Endothelial cell (in vitro differentiated cells): ENCODE results near the gene FLG2. TPM values are rescaled to one million over a fixed set of nuclear protein-coding genes. Genes with fewer than 3 reads are reported as not detected.

Experiments used
- DNase-seq: peaks from one replicate; pipeline ENCODE4 v3.0.0; 2021; ENCODE audit warnings: low spot score
- H3K27ac Mint-ChIP-seq: one replicate; pipeline ENCODE4 v1.8.0; 2021; ENCODE audit warnings: mixed read lengths, inconsistent platforms; ENCODE audit not compliant: unreplicated experiment
- H3K27me3 Mint-ChIP-seq: one replicate; pipeline ENCODE4 v1.8.0; 2021; ENCODE audit warnings: mild to moderate bottlenecking, moderate library complexity, mixed read lengths, inconsistent platforms; ENCODE audit not compliant: unreplicated experiment
- H3K36me3 Mint-ChIP-seq: one replicate; pipeline ENCODE4 v1.8.0; 2021; ENCODE audit warnings: mild to moderate bottlenecking, low read depth, mixed read lengths, inconsistent platforms; ENCODE audit not compliant: unreplicated experiment
- H3K4me1 Mint-ChIP-seq: one replicate; pipeline ENCODE4 v1.8.0; 2021; ENCODE audit warnings: mild to moderate bottlenecking, mixed read lengths, inconsistent platforms; ENCODE audit not compliant: unreplicated experiment
- H3K4me3 Mint-ChIP-seq: one replicate; pipeline ENCODE4 v1.8.0; 2021; ENCODE audit warnings: mild to moderate bottlenecking, mixed read lengths, inconsistent platforms; ENCODE audit not compliant: unreplicated experiment
- H3K9me3 Mint-ChIP-seq: one replicate; pipeline ENCODE4 v1.8.0; 2021; ENCODE audit warnings: mixed read lengths, inconsistent platforms; ENCODE audit not compliant: unreplicated experiment
- total RNA-seq: library from RNA; stranded (reverse); fragmentation: NEBNext Ultra II Directional; extraction: Animal tissue kit (Norgen Biotek cat#: 25700); gene quantifications from one replicate; pipeline ENCODE4 v1.2.1, GENCODE V29; 2021; ENCODE audit not compliant: unreplicated experiment
- TF ChIP-seq, protein P1 (sequence below): fragments of 200-600 bp; sonication (generic); IDR thresholded peaks from one replicate; pipeline ENCODE4 v1.5.0; 2021; ENCODE audit warnings: antibody characterized with exemption; ENCODE audit not compliant: unreplicated experiment

The FLG2 gene
- total RNA-seq, 1 donor from 2014 or later, result not detected

DNA sequence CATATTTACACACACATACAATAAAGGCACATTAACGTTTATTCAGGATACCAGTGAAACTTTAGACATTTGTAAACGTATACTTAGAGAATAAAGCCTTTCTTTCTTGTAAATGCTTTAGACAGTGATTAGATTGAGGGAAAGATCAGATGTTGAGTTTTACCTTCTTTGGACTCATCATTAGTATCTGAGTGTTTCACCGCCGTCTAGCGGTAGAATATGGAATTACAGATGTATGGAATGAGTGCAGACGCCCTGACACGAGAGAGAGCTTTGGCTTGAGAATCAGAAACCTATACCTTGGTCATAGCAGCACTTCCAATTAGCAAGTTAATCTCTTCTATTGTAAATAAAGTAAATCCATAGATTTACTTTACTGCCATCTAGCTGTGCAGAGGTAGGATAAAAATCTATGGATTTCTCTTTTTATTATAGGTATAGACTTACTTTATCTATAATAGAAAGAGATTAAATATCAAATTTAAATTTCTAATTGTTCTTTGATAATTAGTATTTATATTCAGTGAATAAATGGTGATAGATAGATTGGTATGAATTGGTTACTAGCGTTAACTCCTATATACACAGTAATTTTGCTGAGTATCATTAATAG is 12.6 kb downstream of the FLG2 start:
- TF ChIP-seq, protein P1, sequence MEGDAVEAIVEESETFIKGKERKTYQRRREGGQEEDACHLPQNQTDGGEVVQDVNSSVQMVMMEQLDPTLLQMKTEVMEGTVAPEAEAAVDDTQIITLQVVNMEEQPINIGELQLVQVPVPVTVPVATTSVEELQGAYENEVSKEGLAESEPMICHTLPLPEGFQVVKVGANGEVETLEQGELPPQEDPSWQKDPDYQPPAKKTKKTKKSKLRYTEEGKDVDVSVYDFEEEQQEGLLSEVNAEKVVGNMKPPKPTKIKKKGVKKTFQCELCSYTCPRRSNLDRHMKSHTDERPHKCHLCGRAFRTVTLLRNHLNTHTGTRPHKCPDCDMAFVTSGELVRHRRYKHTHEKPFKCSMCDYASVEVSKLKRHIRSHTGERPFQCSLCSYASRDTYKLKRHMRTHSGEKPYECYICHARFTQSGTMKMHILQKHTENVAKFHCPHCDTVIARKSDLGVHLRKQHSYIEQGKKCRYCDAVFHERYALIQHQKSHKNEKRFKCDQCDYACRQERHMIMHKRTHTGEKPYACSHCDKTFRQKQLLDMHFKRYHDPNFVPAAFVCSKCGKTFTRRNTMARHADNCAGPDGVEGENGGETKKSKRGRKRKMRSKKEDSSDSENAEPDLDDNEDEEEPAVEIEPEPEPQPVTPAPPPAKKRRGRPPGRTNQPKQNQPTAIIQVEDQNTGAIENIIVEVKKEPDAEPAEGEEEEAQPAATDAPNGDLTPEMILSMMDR, result peak; percentile 98
- no peak overlapping the region for H3K4me3 Mint-ChIP-seq
- H3K27me3 Mint-ChIP-seq, result peaks cover under 1% of the 10 kb centered on the region
- H3K27ac Mint-ChIP-seq, result no peak overlapping the region
- H3K4me1 Mint-ChIP-seq, result no peaks in the 10 kb centered on the region
- DNase-seq, result peak; percentile 73
- no peaks in the 10 kb centered on the region for H3K9me3 Mint-ChIP-seq
- no peaks in the 10 kb centered on the region for H3K36me3 Mint-ChIP-seq

DNA sequence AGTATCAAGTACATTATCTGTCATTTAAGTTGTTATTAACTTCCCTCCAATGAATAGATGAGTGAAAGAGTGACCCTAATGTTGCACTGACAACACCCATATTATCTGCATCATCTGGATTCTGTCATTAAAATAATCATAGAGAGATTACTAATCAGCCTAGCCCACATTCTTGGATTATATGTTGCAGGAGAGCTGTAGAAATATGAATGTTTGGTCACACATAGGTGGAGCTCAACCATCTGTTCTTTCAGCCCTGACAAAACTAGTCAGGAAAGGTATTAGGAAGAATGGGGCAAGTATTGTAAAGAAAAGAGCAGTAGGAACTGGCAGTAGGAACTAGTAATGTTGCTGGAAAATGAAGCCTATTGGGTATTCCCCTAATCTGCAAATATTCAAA is 15.4 kb downstream of the FLG2 start:
- H3K27ac Mint-ChIP-seq, result no peak overlapping the region
- H3K4me3 Mint-ChIP-seq, result no peak overlapping the region
- H3K4me1 Mint-ChIP-seq, result no peaks in the 10 kb centered on the region
- no peak for DNase-seq
- H3K9me3 Mint-ChIP-seq, result no peaks in the 10 kb centered on the region
- TF ChIP-seq, protein P1, result no peak
- no peaks in the 10 kb centered on the region for H3K27me3 Mint-ChIP-seq
- no peaks in the 10 kb centered on the region for H3K36me3 Mint-ChIP-seq

DNA sequence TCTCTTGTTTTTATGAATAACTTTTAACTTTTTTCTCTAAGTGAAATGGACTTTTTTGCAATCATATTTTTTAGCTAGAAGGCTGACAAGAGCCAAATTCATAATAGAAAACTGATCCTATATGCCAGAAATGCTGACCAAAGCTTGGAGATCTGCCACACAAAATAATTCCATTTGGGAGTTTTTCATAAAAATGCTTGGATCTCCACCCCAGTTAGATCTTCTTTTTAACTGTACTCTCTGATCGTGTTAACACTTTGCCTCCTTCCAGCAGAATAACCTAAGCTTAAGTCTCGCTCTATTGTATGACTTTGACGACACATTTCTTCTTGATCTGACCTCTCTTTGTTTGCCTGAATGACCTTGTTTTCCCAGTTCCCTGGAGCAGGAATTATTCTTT is 16.8 kb downstream of the FLG2 start:
- no peaks in the 10 kb centered on the region for H3K9me3 Mint-ChIP-seq
- H3K27me3 Mint-ChIP-seq, result no peaks in the 10 kb centered on the region
- no peak overlapping the region for H3K4me3 Mint-ChIP-seq
- H3K4me1 Mint-ChIP-seq, result no peaks in the 10 kb centered on the region
- DNase-seq, result no peak
- H3K27ac Mint-ChIP-seq, result no peak overlapping the region
- H3K36me3 Mint-ChIP-seq, result no peaks in the 10 kb centered on the region
- TF ChIP-seq, protein P1, result no peak

DNA sequence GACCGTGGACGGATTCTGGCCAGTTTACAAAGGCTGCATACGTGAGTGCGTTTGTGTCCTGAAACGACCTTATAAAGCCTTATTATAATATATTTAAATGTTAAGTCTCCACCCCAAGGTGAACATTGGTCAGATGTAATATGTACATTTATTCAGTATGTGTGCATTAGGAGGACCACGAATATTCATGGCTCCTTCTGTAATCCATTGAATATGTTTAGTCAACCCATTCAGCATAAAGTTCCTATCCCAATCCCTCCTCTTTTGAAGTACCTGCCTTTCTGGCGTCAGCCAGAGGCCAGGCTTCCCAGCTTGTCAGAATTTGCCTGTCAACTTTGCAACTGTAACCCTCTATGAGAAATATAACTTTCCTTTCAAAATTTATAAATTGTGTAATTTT is 24.4 kb downstream of the FLG2 start:
- H3K9me3 Mint-ChIP-seq, result no peaks in the 10 kb centered on the region
- no peak overlapping the region for H3K4me3 Mint-ChIP-seq
- no peaks in the 10 kb centered on the region for H3K4me1 Mint-ChIP-seq
- H3K27me3 Mint-ChIP-seq, result no peaks in the 10 kb centered on the region
- no peak overlapping the region for H3K27ac Mint-ChIP-seq
- no peak for DNase-seq
- TF ChIP-seq, protein P1, result no peak
- no peaks in the 10 kb centered on the region for H3K36me3 Mint-ChIP-seq

DNA sequence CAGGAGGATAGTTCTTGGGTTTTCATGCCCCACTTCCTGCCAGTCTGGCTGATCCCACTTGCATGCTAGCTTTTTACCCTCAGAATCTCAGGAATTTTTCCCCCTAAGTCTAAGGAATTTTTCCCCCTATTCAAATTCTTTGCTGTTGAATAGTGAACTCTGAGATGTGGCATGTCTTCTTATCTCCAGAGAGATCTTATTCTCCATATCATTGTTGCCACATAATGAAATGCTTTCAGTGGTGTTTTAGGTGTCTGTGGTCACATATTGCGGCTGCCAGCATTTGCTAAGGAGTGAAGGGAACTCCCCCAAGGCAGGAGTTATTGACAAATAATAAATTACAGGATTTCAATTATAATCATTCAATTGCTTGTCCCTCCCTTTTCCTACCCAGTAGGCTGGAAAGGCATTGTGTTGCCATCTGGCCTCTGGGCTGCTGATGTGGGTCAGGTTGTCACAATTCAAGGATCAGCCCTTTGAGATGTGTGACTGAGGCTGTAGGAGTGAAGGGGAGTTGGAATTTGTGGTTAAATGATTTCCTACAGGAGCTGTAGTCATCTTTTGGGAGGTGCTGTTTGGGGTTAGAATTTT is 30.9 kb downstream of the FLG2 start:
- no peak overlapping the region for H3K4me3 Mint-ChIP-seq
- TF ChIP-seq, protein P1, result no peak
- no peaks in the 10 kb centered on the region for H3K9me3 Mint-ChIP-seq
- H3K4me1 Mint-ChIP-seq, result no peaks in the 10 kb centered on the region
- no peaks in the 10 kb centered on the region for H3K27me3 Mint-ChIP-seq
- no peak for DNase-seq
- H3K27ac Mint-ChIP-seq, result no peak overlapping the region
- no peaks in the 10 kb centered on the region for H3K36me3 Mint-ChIP-seq
